ENCODE data around the gene PIR.

Gene PIR

DNA sequence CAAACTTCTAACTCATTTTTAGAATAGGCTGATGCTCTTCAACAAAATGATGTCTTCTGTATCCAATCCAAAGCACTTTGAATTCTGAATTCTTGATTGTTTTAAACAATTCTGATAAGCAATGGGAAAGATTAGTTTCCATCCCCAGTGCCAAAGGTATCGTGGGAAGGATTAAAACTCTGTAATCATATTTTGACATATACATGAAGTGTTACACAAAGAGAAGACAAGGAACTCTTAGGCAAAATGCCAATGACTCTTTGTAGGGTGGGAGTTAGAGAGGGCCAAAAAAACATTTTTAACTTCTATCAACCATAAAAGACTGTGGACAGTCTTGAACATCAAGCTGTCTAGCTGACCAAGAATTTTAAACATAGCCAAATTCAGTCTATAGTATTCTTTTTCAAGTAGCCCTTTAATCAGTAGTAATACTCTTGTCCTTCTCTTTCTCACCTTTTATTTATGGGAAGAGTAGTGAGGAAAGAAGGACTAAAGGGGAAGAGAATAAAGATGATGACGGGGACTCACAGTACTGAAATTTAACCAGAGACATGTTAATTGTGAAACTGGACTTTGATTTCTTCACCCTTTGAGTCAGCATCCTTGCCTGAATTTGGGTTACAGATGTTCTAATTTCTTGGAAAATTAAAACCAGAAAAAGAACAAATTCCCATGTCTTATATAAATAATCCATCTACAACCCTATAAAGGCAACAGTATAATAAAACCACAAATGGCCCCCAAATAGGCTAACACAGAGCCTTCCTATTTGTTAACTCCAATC lies 57.1 kb downstream of the PIR start:
- H3K4me3 ChIP-seq (ENCODE audit: low read depth, low read length), result no peak overlapping the region
- no peak for DNase-seq (ENCODE audit: low read depth)
- TF ChIP-seq, protein P1, sequence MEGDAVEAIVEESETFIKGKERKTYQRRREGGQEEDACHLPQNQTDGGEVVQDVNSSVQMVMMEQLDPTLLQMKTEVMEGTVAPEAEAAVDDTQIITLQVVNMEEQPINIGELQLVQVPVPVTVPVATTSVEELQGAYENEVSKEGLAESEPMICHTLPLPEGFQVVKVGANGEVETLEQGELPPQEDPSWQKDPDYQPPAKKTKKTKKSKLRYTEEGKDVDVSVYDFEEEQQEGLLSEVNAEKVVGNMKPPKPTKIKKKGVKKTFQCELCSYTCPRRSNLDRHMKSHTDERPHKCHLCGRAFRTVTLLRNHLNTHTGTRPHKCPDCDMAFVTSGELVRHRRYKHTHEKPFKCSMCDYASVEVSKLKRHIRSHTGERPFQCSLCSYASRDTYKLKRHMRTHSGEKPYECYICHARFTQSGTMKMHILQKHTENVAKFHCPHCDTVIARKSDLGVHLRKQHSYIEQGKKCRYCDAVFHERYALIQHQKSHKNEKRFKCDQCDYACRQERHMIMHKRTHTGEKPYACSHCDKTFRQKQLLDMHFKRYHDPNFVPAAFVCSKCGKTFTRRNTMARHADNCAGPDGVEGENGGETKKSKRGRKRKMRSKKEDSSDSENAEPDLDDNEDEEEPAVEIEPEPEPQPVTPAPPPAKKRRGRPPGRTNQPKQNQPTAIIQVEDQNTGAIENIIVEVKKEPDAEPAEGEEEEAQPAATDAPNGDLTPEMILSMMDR (IDR thresholded peaks at IDR 0.05; ENCODE audit: control insufficient read depth, extremely low read depth, insufficient read depth), result no peak

- TF ChIP-seq, protein P1 (IDR thresholded peaks at IDR 0.05; ENCODE audit: control insufficient read depth, extremely low read depth, insufficient read depth), result no peak
- DNase-seq (ENCODE audit: low read depth), result no peak
- H3K4me3 ChIP-seq (ENCODE audit: low read depth, low read length), result no peak overlapping the region
Observed at GRCh38 chrX:15434205-15434604, 58.9 kb downstream of the PIR start.

DNA sequence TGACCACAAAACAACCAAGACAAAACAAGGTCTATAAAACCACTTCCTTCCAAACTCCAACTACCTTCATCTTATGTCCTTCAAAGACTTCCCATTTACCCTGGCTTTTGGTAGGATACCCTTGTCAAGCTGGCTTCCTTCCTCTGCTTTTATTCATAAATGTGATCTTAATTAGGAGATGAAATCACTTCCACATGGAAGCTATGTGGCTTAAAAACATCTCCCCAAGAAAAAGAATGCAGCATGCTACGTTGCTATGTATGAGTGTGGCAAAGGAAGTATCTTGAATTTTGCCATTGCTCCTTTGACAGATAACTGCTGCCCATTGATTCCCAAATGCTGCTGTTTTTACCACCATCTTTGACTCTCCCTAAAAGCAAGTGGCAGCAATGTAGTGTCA lies 62.5 kb downstream of the PIR start:
- DNase-seq (ENCODE audit: low read depth), result no peak

DNA sequence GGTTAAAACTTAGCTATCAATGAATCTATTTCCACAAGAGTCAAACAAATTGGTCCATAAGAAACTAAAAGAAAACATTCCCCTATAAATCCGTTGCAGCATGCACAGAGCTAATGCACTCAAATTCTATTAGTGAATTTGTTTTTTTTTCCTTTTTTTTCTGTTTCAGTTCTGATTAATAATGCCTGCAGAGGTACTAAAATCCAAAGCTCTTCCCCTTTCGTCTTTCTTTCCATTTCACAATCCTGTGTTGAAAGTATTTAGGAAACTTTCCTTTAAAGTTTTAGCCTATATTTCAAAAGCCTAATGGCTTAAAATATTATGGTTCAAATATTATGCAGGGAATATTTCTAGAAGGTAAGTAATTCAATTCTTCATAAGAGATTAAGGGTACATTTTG lies 63.1 kb downstream of the PIR start:
- H3K4me3 ChIP-seq (ENCODE audit: low read depth, low read length), result no peak overlapping the region
- no peak for DNase-seq (ENCODE audit: low read depth)
- TF ChIP-seq, protein P1 (IDR thresholded peaks at IDR 0.05; ENCODE audit: control insufficient read depth, extremely low read depth, insufficient read depth), result no peak

More for the DNA sequence above, 62.5 kb downstream of the PIR start:
- TF ChIP-seq, protein P1 (IDR thresholded peaks at IDR 0.05; ENCODE audit: control insufficient read depth, extremely low read depth, insufficient read depth), result no peak
- H3K4me3 ChIP-seq (ENCODE audit: low read depth, low read length), result no peak overlapping the region

DNA sequence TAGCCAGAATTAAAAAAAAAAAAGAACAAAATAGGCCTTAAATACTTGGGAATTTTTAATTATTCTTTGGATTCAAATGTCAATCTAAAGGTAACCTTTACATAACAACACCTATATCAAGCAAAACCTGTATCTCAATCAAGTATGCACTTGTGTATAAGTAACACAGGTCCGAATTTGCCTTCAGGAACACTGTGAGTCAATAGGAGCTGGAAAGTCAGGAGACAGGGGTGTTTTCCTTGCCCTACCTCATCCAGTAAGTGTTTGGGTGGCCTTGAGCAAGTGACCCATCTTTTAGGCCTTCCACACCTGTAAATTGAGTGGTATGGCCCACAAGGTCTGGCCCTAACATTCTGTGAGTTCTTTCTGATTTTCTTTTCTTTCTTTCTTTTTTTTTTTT lies 68.1 kb downstream of the PIR start:
- TF ChIP-seq, protein P1 (IDR thresholded peaks at IDR 0.05; ENCODE audit: control insufficient read depth, extremely low read depth, insufficient read depth), result no peak
- no peak for DNase-seq (ENCODE audit: low read depth)

GRCh38 chrX:15418707-15419181 lies 74.4 kb downstream of the PIR start:
- DNase-seq (ENCODE audit: low read depth), result no peak
- no peak overlapping the region for H3K4me3 ChIP-seq (ENCODE audit: low read depth, low read length)
- TF ChIP-seq, protein P1 (IDR thresholded peaks at IDR 0.05; ENCODE audit: control insufficient read depth, extremely low read depth, insufficient read depth), result no peak

More for the DNA sequence above, 68.1 kb downstream of the PIR start:
- H3K4me3 ChIP-seq (ENCODE audit: low read depth, low read length), result no peak overlapping the region

Measured in LNCaP clone FGC (cell line).